Endothelial cell of umbilical vein (primary cell): ENCODE measurements around the gene TAMM41. TPM values are rescaled to one million over a fixed set of nuclear protein-coding genes. Genes with fewer than 3 reads are reported as not detected.

ENCODE experiments used
- BruUV-seq: library from RNA; stranded (reverse); fragments of 400-500 nt; replicated peaks from 2 replicates; lab custom pipeline; 2021; lab: Mats Ljungman, UMichigan
- CTCF ChIA-PET: fragments of 300-600, 350-600 bp; sonication (Branson Sonifier 250); formaldehyde crosslinking; loops from one replicate; lab custom pipeline; 2021; ENCODE audit warnings: antibody characterized with exemption, inconsistent platforms; lab: Charles Lee
- POLR2A ChIA-PET: fragments of 300-600, 350-600 bp; sonication (Branson Sonifier 250); formaldehyde crosslinking; loops from one replicate; lab custom pipeline; 2021; ENCODE audit warnings: antibody characterized with exemption, inconsistent platforms; lab: Charles Lee
- DNase-seq: peaks from one replicate; pipeline ENCODE4 v3.0.0-alpha.2; 2011; ENCODE audit warnings: low read depth, low spot score
- FAIRE-seq: peaks from 2 replicates; lab custom pipeline; 2011; peaks lifted over from hg19 to GRCh38; lab: Jason Lieb, UNC
- H2AFZ ChIP-seq: 2 replicates; pipeline ENCODE4 v1.6.0; 2012; ENCODE audit warnings: low read depth, low read length, control low read depth, inconsistent platforms
- H3K27ac ChIP-seq: 2 replicates; pipeline ENCODE4 v1.5.1; 2011; ENCODE audit warnings: low read depth, mild to moderate bottlenecking, control low read depth, low read length, moderate library complexity; ENCODE audit not compliant: insufficient read depth
- H3K27me3 ChIP-seq, 2 experiments: 2 replicates each; pipeline versions ENCODE4 v1.6.0 to v1.6.1; 2011; ENCODE audit warnings: low read length in 2 of 2, mixed read lengths in 1 of 2; ENCODE audit not compliant: control insufficient read depth in 2 of 2, insufficient read depth in 2 of 2
- H3K36me3 ChIP-seq, 2 experiments: 2 replicates in 1 of 2; 3 replicates in 1 of 2; pipeline ENCODE4 v1.5.1; 2011; ENCODE audit warnings: low read length in 2 of 2, mild to moderate bottlenecking in 1 of 2, moderate library complexity in 1 of 2; ENCODE audit not compliant: control insufficient read depth in 2 of 2, insufficient read depth in 2 of 2; ENCODE audit errors: extremely low read depth in 1 of 2
- H3K4me1 ChIP-seq: 3 replicates; pipeline ENCODE4 v1.5.1; 2011; ENCODE audit warnings: mild to moderate bottlenecking, low read length; ENCODE audit not compliant: control insufficient read depth, insufficient read depth; ENCODE audit errors: extremely low read depth
- H3K4me2 ChIP-seq: 2 replicates; pipeline ENCODE4 v1.6.1; 2011; ENCODE audit warnings: low read length, control low read depth, mixed read lengths; ENCODE audit not compliant: insufficient read depth
- H3K4me3 ChIP-seq, 3 experiments: fragments of 200-600 bp in 1 of 3; sonication (generic), shearing (Covaris generic) in 1 of 3; replicated peaks in 1 of 3; 2 replicates each; pipeline ENCODE4 v1.5.1; 2011 to 2016; ENCODE audit warnings: control low read depth in 3 of 3, low read length in 3 of 3, mild to moderate bottlenecking in 2 of 3, inconsistent platforms in 1 of 3, low read depth in 1 of 3, moderate library complexity in 1 of 3; ENCODE audit not compliant: insufficient read depth in 1 of 3
- H3K79me2 ChIP-seq: 2 replicates; pipeline ENCODE4 v1.6.0; 2012; ENCODE audit warnings: low read length, inconsistent platforms; ENCODE audit not compliant: control insufficient read depth, insufficient read depth
- H3K9ac ChIP-seq: replicated peaks from 2 replicates; pipeline ENCODE3; 2011; ENCODE audit warnings: low read length, control low read depth; ENCODE audit not compliant: insufficient read depth; ENCODE audit errors: extremely low read depth
- H3K9me1 ChIP-seq: replicated peaks from 3 replicates; pipeline ENCODE4 v1.6.0; 2011; ENCODE audit warnings: mild to moderate bottlenecking, low read length; ENCODE audit not compliant: control insufficient read depth, insufficient read depth; ENCODE audit errors: extremely low read depth
- H3K9me3 ChIP-seq: replicated peaks from 2 replicates; pipeline ENCODE4 v1.5.1; 2012; ENCODE audit warnings: low read length, inconsistent platforms; ENCODE audit not compliant: control insufficient read depth, insufficient read depth
- H4K20me1 ChIP-seq: replicated peaks from 2 replicates; pipeline ENCODE3; 2011; ENCODE audit warnings: mild to moderate bottlenecking, low read length; ENCODE audit not compliant: control insufficient read depth, insufficient read depth; ENCODE audit errors: extremely low read depth
- CTCF ChIP-seq, 2 donors: IDR thresholded peaks; 1 replicate in 1 of 2; 2 replicates in 1 of 2; pipeline ENCODE4 v1.5.1; 2011; ENCODE audit warnings: low read length in 2 of 2, mild to moderate bottlenecking in 2 of 2, moderate library complexity in 2 of 2, control low read depth in 1 of 2, inconsistent platforms in 1 of 2, low read depth in 1 of 2; ENCODE audit not compliant: insufficient read depth in 1 of 2; ENCODE audit errors: extremely low read depth in 1 of 2
- EZH2 ChIP-seq: IDR thresholded peaks from 2 replicates; pipeline ENCODE4 v1.6.1; 2012; ENCODE audit warnings: borderline replicate concordance, low read depth, mild to moderate bottlenecking, moderate library complexity, low read length, inconsistent platforms; ENCODE audit not compliant: severe bottlenecking
- FOS ChIP-seq: IDR thresholded peaks from 2 replicates; pipeline ENCODE4 v1.6.1; 2011; ENCODE audit warnings: mild to moderate bottlenecking, low read length, moderate library complexity, borderline replicate concordance; ENCODE audit not compliant: insufficient read depth
- GATA2 ChIP-seq: IDR thresholded peaks from 2 replicates; pipeline ENCODE4 v1.7.0; 2011; ENCODE audit warnings: low read depth, mild to moderate bottlenecking, moderate library complexity, mixed read lengths, low read length; ENCODE audit not compliant: insufficient read length, insufficient read depth
- JUN ChIP-seq: IDR thresholded peaks from 2 replicates; pipeline ENCODE4 v1.6.1; 2011; ENCODE audit warnings: borderline replicate concordance, low read depth; ENCODE audit not compliant: insufficient read length, insufficient read depth
- MYC ChIP-seq: IDR thresholded peaks from one replicate; pipeline ENCODE4 v1.6.1; 2011; ENCODE audit warnings: mild to moderate bottlenecking, low read depth, low read length
- POLR2A ChIP-seq: IDR thresholded peaks from 2 replicates; pipeline ENCODE4 v1.6.1; 2012; ENCODE audit warnings: low read depth, mild to moderate bottlenecking, control low read depth, low read length
- POLR2AphosphoS5 ChIP-seq: IDR thresholded peaks from 2 replicates; pipeline ENCODE4 v1.6.1; 2012; ENCODE audit warnings: low read depth, mild to moderate bottlenecking, control low read depth, low read length, moderate library complexity; ENCODE audit not compliant: insufficient read depth
- dilution Hi-C: fragments of 300-500 bp; cut with MboI; formaldehyde crosslinking; loops from one replicate; pipeline ENCODE4 v1.15.0; 2019; ENCODE audit warnings: low sequenced_read_pairs; ENCODE audit not compliant: extremely low pct_ligation_motif_present
- intact Hi-C: fragments of 100-400 bp; cut with micrococcal nuclease; formaldehyde crosslinking; loops from one replicate; pipeline ENCODE4 v1.10.0; 2022
- polyA plus RNA-seq, 4 experiments: library from polyadenylated mRNA; depleted of rRNA in 3 of 4; stranded (reverse) in 3 of 4; unstranded in 1 of 4; fragments of >200 nt; gene quantifications; 2 replicates each; pipeline versions ENCODE4 v1.2.1 to v1.2.3, GENCODE V29; 2011 to 2012; ENCODE audit warnings: missing spikeins in 1 of 4
- total RNA-seq: library from RNA; stranded (reverse); gene quantifications from 2 replicates; pipeline ENCODE4 v1.2.3, GENCODE V29; 2021

The TAMM41 gene
- total and polyA plus RNA-seq, 2 donors (not counting 3 experiments of a cell fraction or from before 2014, with no cell fraction given): 12.6 to 29.7 TPM

- H3K27me3 ChIP-seq: peaks cover 12 to 16% of the 10 kb centered on the region in 2 experiments
- no peaks in the 10 kb centered on the region for H3K4me1 ChIP-seq
- H2AFZ ChIP-seq: no peak overlapping the region
- H4K20me1 ChIP-seq: no peaks in the 10 kb centered on the region
- FAIRE-seq (no peak), DNase-seq (no peak)
- CTCF ChIA-PET: interaction anchor here (1.0 to 1.1 kb wide), 2 partner anchors 18 to 50 kb away, joined by 3 read pairs; no protein-coding TSS in a partner anchor
- no TSS peak for BruUV-seq
- POLR2A ChIA-PET: no interaction called here
- TF ChIP-seq FOS: no peak
- no peak for TF ChIP-seq MYC
- no peak for TF ChIP-seq EZH2
- no peak for TF ChIP-seq CTCF (IDR thresholded peaks at IDR 0.05; ENCODE audit: extremely low read depth in 1 of 2, insufficient read depth in 1 of 2, low read depth in 1 of 2, low read length in 2 of 2)
- TF ChIP-seq JUN: no peak
- no peak for TF ChIP-seq GATA2
- TF ChIP-seq POLR2A: no peak
- no peak for TF ChIP-seq POLR2AphosphoS5
- no peaks in the 10 kb centered on the region for H3K9me1 ChIP-seq
- H3K9ac ChIP-seq: no peak overlapping the region
- intact Hi-C loops (no loop called here), dilution Hi-C loops (no loop called here)
- no peaks in the 10 kb centered on the region for H3K79me2 ChIP-seq
- H3K4me3 ChIP-seq: no peak overlapping the region
- no peaks in the 10 kb centered on the region for H3K9me3 ChIP-seq
- no peak overlapping the region for H3K27ac ChIP-seq
- no peak overlapping the region for H3K4me2 ChIP-seq
- H3K36me3 ChIP-seq: no peaks in the 10 kb centered on the region
These were observed 6.8 kb upstream of the TAMM41 start for GRCh38 chr3:11853450-11853849.
